ENCODE data around the gene ADGRD1.
"Not testable (repeated sequence)": the region's sequence is repeated elsewhere in the genome, so short reads cannot be mapped to it uniquely, and the experiment has no call there.

ADGRD1 gene

DNA sequence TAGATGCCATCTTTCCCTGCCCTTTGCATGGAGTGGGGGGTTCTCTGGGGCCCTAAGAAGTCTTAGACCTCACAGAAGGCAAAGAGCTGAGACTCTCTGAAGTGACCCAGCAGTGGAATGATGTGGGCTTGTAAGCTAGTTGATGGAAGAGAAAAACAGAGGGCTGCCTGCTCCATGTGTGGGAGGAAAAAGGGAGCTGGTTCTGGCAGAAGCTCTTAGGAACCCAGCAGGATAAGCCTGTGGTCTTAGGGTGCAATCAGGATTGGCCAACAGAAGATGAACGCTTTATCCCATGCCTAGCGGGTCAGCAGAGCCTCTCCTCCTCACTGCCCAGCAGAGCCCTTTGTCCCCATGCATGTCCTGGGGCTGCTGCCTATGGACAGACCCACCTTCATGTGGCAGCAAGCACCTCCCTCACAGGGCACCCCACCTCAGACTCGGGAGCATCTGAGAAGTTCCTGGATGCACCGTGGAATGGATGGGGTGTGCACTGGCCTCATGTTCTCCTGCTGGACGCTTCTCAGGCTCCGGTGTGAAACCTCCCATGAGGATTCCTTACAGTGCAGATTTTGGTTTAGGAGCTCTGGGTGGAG is 152.7 kb downstream of the ADGRD1 start:
- DNase-seq, result no peak

- no peak for DNase-seq
Observed at GRCh38 chr12:131108177-131108955, 154.7 kb downstream of the ADGRD1 start.

DNA sequence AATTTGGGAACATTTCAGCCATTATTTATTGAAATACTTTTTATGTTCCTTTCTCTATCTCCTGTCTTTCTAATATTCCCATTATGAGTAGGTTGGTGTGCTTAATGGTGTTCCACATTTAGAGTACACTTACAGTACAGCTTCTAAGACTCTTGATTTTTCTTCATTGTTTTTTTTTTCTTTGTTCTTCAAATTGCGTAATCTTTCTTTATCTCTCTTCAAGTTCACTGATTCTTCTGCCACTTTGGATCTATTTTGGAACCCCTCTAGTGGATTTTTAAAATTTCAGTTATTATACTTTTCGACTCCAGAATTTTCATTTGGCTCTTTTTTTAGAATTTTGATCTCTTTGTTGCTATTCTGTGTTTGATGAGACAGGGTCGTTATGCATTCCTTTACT is 157.7 kb downstream of the ADGRD1 start:
- DNase-seq, result no peak

DNA sequence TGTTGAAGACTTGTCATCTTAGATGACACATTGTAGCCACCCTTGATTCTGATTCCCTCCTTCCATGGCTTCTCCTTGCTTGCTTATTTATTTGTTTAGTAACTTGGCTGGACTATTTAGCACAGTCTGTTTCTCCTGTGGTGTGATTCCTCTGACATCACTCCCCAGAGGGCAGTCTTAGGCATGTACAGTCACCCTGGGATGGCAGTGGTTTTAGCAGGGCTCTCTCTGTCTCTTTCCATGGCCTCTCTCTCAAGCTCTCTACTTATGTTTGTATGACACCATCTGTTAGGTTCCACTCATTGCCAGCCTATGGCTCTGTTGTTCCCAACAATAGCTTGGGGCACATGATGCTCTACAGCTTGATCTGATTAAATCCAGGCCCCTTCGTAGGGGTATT is 158.3 kb downstream of the ADGRD1 start:
- no peak for DNase-seq

- DNase-seq, result no peak
Observed at GRCh38 chr12:131112700-131113290, 159.1 kb downstream of the ADGRD1 start.

GRCh38 chr12:131113568-131114270 is 160.0 kb downstream of the ADGRD1 start:
- no peak for DNase-seq

- no peak for DNase-seq
Observed at GRCh38 chr12:131114271-131114670, 160.6 kb downstream of the ADGRD1 start.

DNA sequence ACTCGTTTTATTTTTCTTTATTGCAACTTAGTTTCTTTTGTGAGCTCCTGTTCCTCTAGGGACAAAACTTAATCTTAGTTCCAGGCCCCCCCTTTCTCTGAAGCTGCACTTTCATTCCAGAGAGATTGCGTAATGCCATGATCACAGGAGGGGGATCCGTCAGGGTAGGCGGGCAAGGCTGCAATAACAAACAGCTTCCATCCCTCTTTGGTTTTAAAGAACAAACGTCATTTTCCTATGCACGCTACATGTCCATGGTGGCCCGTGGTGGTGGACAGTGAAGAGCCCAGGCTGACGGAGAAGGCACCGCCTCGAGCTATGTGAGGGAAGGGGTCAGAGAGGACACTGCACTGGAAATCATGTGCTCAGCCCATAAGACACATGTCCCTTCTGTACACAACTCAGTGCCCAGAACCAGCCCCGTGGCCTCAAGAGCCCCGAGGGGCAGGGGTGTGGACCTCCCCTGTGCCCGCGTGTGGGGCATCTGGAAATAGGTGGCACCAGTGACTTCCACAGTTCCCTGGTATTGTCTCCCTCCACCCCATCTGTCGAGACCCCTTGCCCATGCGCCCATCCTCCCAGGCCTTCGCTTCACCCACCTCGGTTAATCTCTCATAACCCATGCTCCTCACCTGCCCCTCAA is 161.4 kb downstream of the ADGRD1 start:
- no peak for DNase-seq

GRCh38 chr12:131115766-131116467 is 162.2 kb downstream of the ADGRD1 start:
- DNase-seq, result no peak

DNA sequence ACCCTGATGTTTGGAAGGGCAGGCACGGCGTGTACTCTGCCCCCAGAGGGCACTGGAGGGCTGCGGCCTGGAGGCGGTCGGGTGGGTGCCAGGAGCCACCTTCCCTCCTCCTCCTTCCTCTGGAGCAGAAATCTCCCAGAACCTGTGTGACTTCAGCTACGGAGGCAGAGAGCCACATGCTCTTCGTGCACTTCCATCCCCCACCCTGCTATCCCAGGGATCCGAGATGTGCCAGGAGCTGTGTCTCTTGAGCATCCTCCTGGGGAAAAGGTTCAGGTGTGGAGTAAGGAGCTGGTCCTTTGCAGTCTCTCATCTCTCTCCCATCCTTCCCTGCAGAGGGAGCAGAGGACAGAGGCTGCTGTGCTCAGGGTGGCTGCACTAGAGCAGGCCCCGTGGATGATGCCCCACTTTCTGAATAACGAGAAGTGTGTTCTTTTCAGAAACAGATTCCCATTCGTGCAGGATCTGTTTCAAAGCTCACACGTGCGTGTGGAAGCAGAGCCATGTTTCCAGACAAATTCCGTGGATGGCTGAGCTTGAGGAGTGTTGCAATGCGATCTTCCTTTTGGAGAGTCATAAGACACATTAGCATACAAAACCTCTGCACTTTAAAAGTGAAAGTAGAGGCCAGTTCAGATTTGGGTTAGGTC is 162.9 kb downstream of the ADGRD1 start:
- DNase-seq, result no peak

DNA sequence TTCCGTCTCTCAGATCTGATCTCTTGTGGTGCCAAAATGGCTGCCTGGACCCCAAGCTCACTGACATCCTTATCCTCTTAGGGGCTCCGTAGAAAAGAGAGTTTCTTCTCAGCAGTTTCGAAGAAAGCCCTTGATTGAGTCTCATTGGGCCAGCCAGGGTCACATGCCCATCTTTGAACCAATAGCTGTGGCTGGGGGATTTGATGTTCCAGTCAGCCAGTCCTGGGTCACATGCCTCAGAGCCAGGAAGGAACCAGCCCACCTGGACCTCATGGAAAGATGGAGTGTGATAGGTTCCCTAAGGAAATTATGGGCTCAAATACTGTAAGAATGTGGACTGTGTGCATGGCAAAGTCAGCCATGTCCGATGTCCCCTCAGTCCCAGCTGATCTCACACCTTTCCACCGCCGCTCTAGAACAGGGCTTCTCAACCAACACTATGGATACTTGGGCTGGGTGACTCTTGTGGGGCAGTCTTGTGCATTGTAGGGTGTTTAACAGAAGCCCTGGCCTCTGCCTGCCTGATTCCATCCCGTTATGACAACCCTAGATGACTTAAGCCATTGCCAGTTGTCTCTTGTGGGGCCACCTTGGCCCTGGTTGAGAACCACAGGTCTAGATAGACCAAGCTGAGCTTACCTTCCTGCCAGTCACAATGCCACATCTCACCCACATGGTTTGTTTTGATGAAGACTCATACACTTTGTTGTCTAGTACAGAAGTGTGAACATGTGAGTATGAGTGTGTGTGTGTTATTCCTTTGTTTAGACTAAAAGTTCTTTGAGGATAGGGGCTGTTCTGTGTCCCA is 163.9 kb downstream of the ADGRD1 start:
- DNase-seq, result no peak

GRCh38 chr12:131118371-131118770 is 164.7 kb downstream of the ADGRD1 start:
- no peak for DNase-seq

DNA sequence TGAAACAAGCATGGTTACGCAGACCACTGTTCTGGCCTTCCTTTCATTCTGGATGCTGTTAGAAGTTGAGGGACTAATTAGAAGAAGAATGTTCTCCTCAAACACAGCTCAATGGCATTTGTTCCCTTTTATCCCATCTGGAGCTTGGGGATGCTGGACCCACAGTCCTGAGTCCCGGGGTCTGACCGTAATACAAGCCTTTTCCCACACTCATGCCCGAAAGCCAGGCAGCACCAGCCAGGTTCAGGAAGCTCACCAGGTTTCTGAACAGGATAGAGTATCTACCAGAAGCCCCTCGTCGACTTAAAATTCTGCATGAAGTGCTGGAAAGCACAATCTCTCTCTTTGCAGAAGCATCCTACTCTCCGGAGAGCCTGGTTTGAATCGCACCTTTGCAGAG is 165.6 kb downstream of the ADGRD1 start:
- not testable (repeated sequence) for DNase-seq

DNA sequence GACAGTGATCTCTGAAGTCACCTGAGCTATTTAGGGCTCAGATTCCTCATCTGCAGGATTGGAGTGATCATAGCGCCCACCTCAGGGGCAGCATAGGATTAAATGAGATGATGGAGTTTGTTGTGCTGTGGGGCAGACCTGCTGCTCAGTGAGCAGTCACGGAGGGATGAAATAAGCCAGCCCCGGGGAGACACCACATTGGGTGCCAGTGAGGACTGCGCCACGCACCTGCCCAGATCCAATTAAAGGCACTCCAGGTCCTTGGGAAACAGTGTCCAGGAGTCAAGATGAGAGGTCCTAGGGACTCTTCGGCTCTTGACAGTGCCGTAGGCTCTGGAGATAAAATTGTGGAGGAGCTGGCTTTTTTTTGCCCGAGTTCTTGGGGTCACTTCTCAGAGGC is 166.2 kb downstream of the ADGRD1 start:
- no peak for DNase-seq

GRCh38 chr12:131120831-131121271 is 167.1 kb downstream of the ADGRD1 start:
- no peak for DNase-seq

GRCh38 chr12:131121705-131122405 is 168.1 kb downstream of the ADGRD1 start:
- DNase-seq, result no peak

- no peak for DNase-seq
Observed at GRCh38 chr12:131122631-131123030, 168.9 kb downstream of the ADGRD1 start.

DNA sequence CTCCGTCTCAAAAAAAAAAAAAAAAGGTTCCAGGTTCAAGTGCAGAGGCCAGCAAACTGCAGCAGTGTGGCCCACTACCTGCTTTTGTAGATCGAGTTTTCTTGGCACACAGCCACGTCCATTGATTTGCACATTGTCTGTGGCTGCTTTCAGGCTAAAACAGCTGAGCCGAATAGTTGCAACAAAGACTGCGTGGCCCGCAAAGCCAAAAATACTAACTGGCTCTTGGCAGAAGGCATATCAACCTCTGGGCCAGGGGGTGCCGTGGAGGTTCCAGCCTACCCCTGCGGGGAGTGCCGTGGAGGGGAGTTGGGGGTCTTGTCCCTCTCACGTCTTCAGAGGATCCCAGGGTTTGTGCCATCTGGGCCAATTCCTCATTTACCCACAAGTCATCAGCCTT is 170.1 kb downstream of the ADGRD1 start:
- no peak for DNase-seq

GRCh38 chr12:131124487-131125280 is 171.0 kb downstream of the ADGRD1 start:
- no peak for DNase-seq

Data from DMS153 (cell line).